Keratinocyte (primary cell): ENCODE measurements around the gene ANKRD53. TPM values are rescaled to one million over a fixed set of nuclear protein-coding genes. Genes with fewer than 3 reads are reported as not detected.
A peak's percentile ranks its signal among the peaks of the same experiment; 100 is the strongest.
"Not testable (repeated sequence)": the region's sequence is repeated elsewhere in the genome, so short reads cannot be mapped to it uniquely, and the experiment has no call there.

ENCODE experiments used
- DNase-seq: peaks from one replicate; pipeline ENCODE4 v3.0.0-alpha.2; 2011; ENCODE audit warnings: low read depth, missing footprints, low spot score
- FAIRE-seq: peaks from 2 replicates; lab custom pipeline; 2011; peaks lifted over from hg19 to GRCh38; lab: Jason Lieb, UNC
- H2AFZ ChIP-seq: 2 replicates; pipeline ENCODE4 v1.6.0; 2012; ENCODE audit warnings: low read length, control low read depth, inconsistent platforms; ENCODE audit not compliant: control insufficient read depth
- H3K27ac ChIP-seq: 2 replicates; pipeline ENCODE4 v1.5.1; 2011; ENCODE audit warnings: low read length; ENCODE audit not compliant: control insufficient read depth, insufficient read depth
- H3K27me3 ChIP-seq: 3 replicates; pipeline ENCODE4 v1.6.0; 2011; ENCODE audit warnings: low read length; ENCODE audit not compliant: control insufficient read depth, insufficient read depth; ENCODE audit errors: extremely low read depth
- H3K36me3 ChIP-seq, 2 experiments: 2 replicates in 1 of 2; 3 replicates in 1 of 2; pipeline ENCODE4 v1.5.1; 2011; ENCODE audit warnings: low read length in 2 of 2, mild to moderate bottlenecking in 1 of 2; ENCODE audit not compliant: control insufficient read depth in 2 of 2, insufficient read depth in 2 of 2; ENCODE audit errors: extremely low read depth in 1 of 2
- H3K4me1 ChIP-seq: 3 replicates; pipeline ENCODE4 v1.5.1; 2011; ENCODE audit warnings: low read length; ENCODE audit not compliant: control insufficient read depth, insufficient read depth; ENCODE audit errors: extremely low read depth
- H3K4me2 ChIP-seq: 3 replicates; pipeline ENCODE4 v1.6.0; 2011; ENCODE audit warnings: low read depth, low read length; ENCODE audit not compliant: control insufficient read depth, insufficient read depth; ENCODE audit errors: extremely low read depth
- H3K4me3 ChIP-seq, 3 experiments: fragments of 200-600 bp in 1 of 3; sonication (generic) in 1 of 3; 2 replicates in 2 of 3; 3 replicates in 1 of 3; pipeline ENCODE4 v1.5.1; 2011 to 2016; ENCODE audit warnings: low read length in 3 of 3, mild to moderate bottlenecking in 3 of 3, control low read depth in 2 of 3, inconsistent platforms in 1 of 3, low read depth in 1 of 3, mixed read lengths in 1 of 3, mixed run types in 1 of 3, moderate library complexity in 1 of 3; ENCODE audit not compliant: control insufficient read depth in 2 of 3, insufficient read depth in 2 of 3; ENCODE audit errors: extremely low read depth in 1 of 3
- H3K79me2 ChIP-seq: 2 replicates; pipeline ENCODE4 v1.6.0; 2012; ENCODE audit warnings: low read length; ENCODE audit not compliant: control insufficient read depth, insufficient read depth
- H3K9ac ChIP-seq: 3 replicates; pipeline ENCODE4 v1.6.0; 2011; ENCODE audit warnings: low read length; ENCODE audit not compliant: control insufficient read depth, insufficient read depth; ENCODE audit errors: extremely low read depth
- H3K9me1 ChIP-seq: 3 replicates; pipeline ENCODE4 v1.6.0; 2011; ENCODE audit warnings: low read length; ENCODE audit not compliant: control insufficient read depth, insufficient read depth; ENCODE audit errors: extremely low read depth
- H3K9me3 ChIP-seq: 2 replicates; pipeline ENCODE4 v1.5.1; 2012; ENCODE audit warnings: low read depth, low read length; ENCODE audit not compliant: control insufficient read depth
- H4K20me1 ChIP-seq: 3 replicates; pipeline ENCODE4 v1.6.0; 2011; ENCODE audit warnings: low read length; ENCODE audit not compliant: control insufficient read depth, insufficient read depth; ENCODE audit errors: extremely low read depth
- EZH2 ChIP-seq: IDR thresholded peaks from one replicate; pipeline ENCODE4 v1.6.1; 2012; ENCODE audit warnings: inconsistent platforms, mild to moderate bottlenecking, low read length, moderate library complexity
- dilution Hi-C: fragments of 300-500 bp; cut with MboI; formaldehyde crosslinking; loops from one replicate; pipeline ENCODE4 v1.7.0; 2020; ENCODE audit warnings: low sequenced_read_pairs; ENCODE audit not compliant: extremely low pct_ligation_motif_present
- polyA plus RNA-seq, 5 experiments: library from polyadenylated mRNA; depleted of rRNA in 3 of 5; stranded (reverse) in 3 of 5; stranded (forward) in 1 of 5; unstranded in 1 of 5; fragments of >200 nt; gene quantifications; 1 replicate in 1 of 5; 2 replicates in 3 of 5; 3 replicates in 1 of 5; pipeline versions ENCODE4 v1.2.1 to v1.2.3, GENCODE V29; 2011 to 2012; ENCODE audit warnings: missing spikeins in 2 of 5, low read depth in 1 of 5, low replicate concordance in 1 of 5
- TF ChIP-seq, protein P1 (sequence below), 3 experiments: IDR thresholded peaks in 1 of 3; conservative IDR thresholded peaks in 1 of 3; optimal IDR thresholded peaks in 1 of 3; 2 replicates in 2 of 3; 3 replicates in 1 of 3; pipeline versions ENCODE3 to v1.5.1; 2011; ENCODE audit warnings: low read length in 3 of 3, mild to moderate bottlenecking in 3 of 3, moderate library complexity in 2 of 3, control low read depth in 1 of 3, inconsistent platforms in 1 of 3; ENCODE audit not compliant: insufficient read depth in 2 of 3; ENCODE audit errors: extremely low read depth in 1 of 3

The ANKRD53 gene
- polyA plus RNA-seq, 1 donor (not counting 4 experiments of a cell fraction or from before 2014, with no cell fraction given): not detected

DNA sequence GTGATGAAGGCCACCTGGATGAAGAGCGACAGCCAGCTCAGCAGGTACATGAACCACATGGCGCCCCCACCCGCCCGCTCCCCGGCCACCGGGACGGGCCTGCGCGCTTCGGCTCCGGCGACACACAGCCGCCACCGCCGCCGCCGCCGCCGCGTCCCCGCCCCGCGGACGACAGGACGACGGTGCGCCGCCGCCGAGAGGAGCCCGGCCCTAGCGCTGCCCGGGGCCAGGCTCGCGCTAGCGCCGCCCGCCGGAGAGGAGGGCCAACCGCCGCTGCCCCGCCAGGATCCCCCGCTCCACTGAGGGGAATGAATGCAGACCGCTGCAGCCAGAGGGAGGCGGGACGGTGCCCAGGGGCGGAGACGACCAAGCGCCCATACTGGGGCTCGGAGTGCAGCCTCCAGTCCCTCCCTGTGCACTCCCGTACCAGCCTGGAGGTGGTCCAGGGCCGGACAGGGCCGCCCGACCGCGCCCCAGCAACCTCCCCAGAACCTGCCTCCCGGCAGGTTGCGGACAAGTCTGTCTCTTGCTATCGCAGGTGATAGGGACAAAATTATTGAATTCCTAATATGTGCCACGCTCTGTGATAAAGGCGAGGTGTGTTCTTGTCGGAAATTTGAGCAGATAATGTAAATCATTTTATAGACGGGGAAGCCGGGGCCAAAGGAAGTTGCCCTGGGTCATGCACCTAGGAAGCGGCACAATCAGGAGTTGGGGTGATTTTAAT lies 16.4 kb downstream of the ANKRD53 start, which contains the start of gene TEX261:
Gene TEX261 (minus strand): TSS at position 175 of the 727 bp plus-strand sequence. CDS start 116 bp downstream, at position 59.
- Histone ChIP-seq H3K4me2 (peak within 1 kb of the TSS; percentile 92), H3K4me3 (peak within 1 kb of the TSS; percentile 83 to 98 (median 96)), H3K4me1 (peaks cover 15% of the 10 kb centered on the region), H3K27ac (peak within 1 kb of the TSS; percentile 56), H2AFZ (peak within 1 kb of the TSS; percentile 96), H3K79me2 (peaks cover 20% of the 10 kb centered on the region), H3K27me3 (no peaks in the 10 kb centered on the region), H3K36me3 (peaks cover 5 to 13% of the 10 kb centered on the region in 2 experiments), H3K9ac (peak within 1 kb of the TSS; percentile 81), H3K9me1 (no peaks in the 10 kb centered on the region), H3K9me3 (no peaks in the 10 kb centered on the region), H4K20me1 (peaks cover 5% of the 10 kb centered on the region)
- DNase-seq (no peak), FAIRE-seq (no peak)
- TF ChIP-seq EZH2: no peak
- TF ChIP-seq, protein P1, sequence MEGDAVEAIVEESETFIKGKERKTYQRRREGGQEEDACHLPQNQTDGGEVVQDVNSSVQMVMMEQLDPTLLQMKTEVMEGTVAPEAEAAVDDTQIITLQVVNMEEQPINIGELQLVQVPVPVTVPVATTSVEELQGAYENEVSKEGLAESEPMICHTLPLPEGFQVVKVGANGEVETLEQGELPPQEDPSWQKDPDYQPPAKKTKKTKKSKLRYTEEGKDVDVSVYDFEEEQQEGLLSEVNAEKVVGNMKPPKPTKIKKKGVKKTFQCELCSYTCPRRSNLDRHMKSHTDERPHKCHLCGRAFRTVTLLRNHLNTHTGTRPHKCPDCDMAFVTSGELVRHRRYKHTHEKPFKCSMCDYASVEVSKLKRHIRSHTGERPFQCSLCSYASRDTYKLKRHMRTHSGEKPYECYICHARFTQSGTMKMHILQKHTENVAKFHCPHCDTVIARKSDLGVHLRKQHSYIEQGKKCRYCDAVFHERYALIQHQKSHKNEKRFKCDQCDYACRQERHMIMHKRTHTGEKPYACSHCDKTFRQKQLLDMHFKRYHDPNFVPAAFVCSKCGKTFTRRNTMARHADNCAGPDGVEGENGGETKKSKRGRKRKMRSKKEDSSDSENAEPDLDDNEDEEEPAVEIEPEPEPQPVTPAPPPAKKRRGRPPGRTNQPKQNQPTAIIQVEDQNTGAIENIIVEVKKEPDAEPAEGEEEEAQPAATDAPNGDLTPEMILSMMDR (optimal IDR thresholded peaks at IDR 0.05 in 1 of 3, IDR thresholded peaks at IDR 0.05 in 1 of 3, conservative IDR thresholded peaks at IDR 0.05 in 1 of 3; ENCODE audit: extremely low read depth in 1 of 3, insufficient read depth in 2 of 3, low read length in 3 of 3): peak; percentile 48 to 85 (median 73)
- dilution Hi-C loops: no loop called here

DNA sequence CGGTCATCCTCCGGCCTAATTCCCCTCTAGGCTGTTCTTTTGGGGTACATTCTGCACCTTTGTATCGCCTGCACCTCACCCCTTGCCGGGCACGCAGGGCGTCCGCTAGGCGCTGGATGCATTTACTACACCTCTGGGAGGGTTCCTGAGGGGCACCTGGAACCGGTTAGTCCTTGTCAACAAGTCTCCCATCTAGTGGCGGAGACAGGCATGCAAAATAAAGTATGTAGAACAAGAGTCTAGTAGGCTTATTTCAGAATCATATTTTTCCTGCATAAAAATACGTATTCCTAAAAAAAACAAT lies 16.9 kb downstream of the ANKRD53 start:
- no peak overlapping the region for H3K27ac ChIP-seq

DNA sequence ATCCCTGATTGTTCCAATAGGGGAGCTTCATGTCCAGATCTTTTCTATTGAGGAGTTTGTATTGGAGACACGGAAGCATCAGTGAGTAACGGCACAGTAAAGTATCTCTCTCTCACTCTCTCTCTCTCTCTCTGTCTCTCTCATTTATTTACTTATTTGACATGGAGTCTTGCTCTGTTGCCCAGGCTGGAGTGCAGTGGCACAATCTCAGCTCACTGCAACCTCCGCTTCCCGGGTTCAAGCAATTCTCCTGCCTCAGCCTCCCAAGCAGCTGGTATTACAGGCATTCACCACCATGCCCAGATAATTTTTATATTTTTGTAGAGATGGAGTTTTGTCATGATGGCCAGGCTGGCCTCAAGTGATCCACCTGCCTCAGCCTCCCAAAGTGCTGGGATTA lies 20.5 kb downstream of the ANKRD53 start:
- H3K27ac ChIP-seq, H2AFZ ChIP-seq, H3K4me2 ChIP-seq, DNase-seq, H3K9ac ChIP-seq, H3K4me3 ChIP-seq, H3K36me3 ChIP-seq, FAIRE-seq, H4K20me1 ChIP-seq, H3K4me1 ChIP-seq, H3K9me3 ChIP-seq, H3K27me3 ChIP-seq, H3K79me2 ChIP-seq, H3K9me1 ChIP-seq, dilution Hi-C loops: not testable (repeated sequence)

More for the DNA sequence above, 16.9 kb downstream of the ANKRD53 start:
- Histone ChIP-seq H3K4me3 (peak overlapping the region; percentile 83 to 98 (median 96)), H4K20me1 (peaks cover 5% of the 10 kb centered on the region), H3K9me1 (no peaks in the 10 kb centered on the region), H3K9ac (peak overlapping the region; percentile 65), H3K79me2 (peaks cover 20% of the 10 kb centered on the region), H3K4me2 (peak overlapping the region; percentile 88), H3K9me3 (no peaks in the 10 kb centered on the region), H2AFZ (peak overlapping the region; percentile 96), H3K36me3 (peaks cover 5 to 9% of the 10 kb centered on the region in 2 experiments), H3K27me3 (no peaks in the 10 kb centered on the region), H3K4me1 (peaks cover 15% of the 10 kb centered on the region)
- FAIRE-seq (peak; percentile 23), DNase-seq (no peak)
- dilution Hi-C loops: no loop called here
- no peak for TF ChIP-seq EZH2
- TF ChIP-seq, protein P1 (optimal IDR thresholded peaks at IDR 0.05 in 1 of 3, IDR thresholded peaks at IDR 0.05 in 1 of 3, conservative IDR thresholded peaks at IDR 0.05 in 1 of 3; ENCODE audit: extremely low read depth in 1 of 3, insufficient read depth in 2 of 3, low read length in 3 of 3): peak; percentile 46 to 51 (median 50)
